CD4-positive, alpha-beta T cell treated with Interleukin-17A for 4 hours (primary cell): ENCODE data around the gene RAB31.

Experiments
- DNase-seq: peaks from one replicate; pipeline ENCODE4 v3.0.0-alpha.2; 2020; ENCODE audit warnings: mixed read lengths

The RAB31 gene

DNA sequence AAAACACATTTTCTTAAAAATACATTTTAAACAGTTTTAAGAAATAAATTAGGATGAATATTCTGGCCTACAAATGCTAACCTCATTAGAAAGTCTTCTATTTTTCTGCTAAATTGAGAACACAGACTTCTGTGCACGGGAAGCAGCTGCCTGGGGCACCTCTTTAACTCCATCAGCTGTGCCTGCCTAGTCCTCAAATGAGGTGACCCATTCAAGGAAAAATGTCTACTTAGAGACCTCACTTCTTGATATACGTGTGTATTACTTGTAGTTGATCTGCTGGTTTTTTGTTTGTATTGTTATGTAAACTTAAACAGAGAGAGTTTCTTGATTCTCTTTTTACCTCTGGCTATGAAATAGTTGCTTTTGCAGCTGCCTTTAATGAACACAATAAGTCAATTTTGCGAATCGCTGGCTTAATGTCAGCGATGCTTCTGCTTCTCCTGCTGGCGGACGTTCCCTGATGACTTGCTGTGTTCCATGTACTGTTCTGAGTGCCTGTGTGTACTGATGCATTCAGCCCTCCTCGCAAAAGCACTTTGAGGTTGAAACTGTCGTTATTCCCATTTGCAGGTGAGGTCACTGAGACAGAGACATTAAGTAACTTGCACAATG is 88.9 kb downstream of the RAB31 start:
- no peak for DNase-seq

DNA sequence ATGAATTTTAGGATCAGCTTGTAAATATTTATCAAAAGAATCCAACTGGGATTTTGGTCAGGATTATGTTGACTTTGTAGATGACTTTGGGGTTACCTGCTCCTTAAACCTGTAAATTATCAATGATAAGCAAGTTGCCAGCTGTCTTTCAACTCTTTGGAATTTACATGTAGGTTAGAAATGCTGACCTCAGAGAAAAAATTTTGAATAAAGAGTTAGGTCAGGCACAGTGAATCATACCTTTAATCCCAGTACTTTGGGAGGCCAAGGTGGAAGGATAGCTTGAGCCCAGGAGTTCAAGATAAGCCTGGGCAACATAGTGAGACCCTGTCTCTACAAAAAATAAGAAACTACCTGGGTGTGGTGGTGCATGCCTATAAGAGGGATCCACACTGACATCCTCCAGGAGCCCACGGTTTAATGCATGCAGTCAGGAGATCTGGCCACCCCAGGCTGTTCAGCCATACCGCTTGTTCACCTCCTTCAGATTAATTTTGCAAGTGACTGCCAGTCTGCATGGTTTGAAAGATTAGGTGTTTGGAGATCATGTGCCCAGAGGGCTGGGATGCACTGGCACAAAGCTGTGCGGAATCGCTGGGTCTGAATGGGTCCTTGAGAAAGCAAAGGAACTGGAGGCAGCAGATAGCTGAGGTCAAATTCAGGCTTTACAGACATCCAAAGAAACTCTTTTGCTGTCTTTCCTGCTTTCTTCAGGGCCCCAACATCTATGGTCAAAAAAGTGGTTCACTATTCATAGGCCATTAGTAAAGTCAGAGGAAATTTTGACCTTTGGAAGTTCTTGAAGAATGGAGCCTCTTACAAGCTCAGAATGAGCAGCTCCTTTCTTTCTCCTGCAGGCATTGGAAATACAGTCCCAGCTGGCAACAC is 94.3 kb downstream of the RAB31 start:
- no peak for DNase-seq

DNA sequence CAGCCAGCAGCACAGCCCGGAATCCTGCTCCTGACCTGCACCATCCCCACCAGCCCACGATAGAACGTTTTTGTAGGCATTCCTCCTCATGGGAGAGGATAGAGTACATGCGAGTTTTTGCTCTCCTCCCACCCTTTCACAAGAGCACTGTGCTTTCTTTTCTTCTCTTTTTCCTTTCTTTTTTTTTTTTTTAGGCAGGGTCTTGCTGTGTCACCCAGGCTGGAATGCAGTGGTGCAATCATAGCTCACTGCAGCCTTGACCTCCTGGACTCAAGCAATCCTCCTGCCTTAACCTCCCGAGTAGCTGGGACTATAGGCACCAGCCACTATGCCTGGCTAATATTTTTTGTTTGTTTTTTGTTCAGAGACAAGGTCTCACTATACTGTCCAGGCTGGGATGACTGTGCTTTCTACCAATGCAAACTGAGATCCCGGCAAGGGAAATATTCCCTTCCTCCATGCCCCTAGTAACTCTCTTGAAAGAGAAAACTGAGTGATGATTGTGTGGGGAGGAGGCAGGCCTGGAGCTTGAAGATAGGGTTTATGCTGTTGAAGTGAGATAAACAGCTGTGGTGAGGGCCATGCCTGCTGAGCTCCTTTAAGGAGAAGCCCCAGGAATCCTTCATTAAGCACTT is 95.1 kb downstream of the RAB31 start:
- DNase-seq = no peak

DNA sequence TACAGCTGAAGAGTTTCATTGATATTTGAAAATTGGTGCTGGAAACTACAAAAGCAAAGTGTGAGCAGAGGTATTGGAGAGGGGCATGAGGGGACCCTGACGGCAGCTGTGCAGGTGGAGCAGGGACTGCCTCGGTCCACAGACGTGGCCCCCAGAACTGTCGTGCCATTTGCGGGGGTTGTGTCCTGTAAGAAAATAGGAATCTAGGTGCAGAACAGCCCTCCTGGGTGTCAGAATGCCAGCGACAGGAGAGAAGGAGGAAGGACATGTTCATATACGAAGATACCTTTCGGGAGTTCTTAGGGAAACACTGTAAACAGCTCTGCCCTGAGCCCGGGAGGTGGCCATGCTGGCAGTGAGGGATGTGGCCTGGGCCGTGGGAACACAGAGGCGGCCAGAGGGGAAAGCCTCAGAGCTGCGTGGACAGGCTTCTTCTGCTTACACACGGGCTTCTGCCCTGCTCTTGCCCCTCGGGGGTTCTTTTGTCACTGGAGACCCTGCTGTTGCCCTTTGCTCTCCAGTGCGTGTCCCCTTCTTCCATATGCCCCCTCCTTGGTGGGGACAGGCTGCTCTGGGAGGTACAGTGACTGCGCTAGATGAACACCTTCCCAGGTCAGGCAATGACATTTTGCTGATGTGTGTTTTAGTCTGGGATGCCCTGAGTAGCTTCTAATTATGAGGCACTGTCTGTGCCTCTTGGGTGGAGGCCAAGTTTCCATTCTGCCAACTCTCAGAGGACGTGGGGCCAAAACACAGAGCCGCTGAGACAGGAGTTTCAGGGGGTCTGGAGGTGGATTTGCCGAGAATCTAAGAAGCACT is 95.8 kb downstream of the RAB31 start:
- no peak for DNase-seq

DNA sequence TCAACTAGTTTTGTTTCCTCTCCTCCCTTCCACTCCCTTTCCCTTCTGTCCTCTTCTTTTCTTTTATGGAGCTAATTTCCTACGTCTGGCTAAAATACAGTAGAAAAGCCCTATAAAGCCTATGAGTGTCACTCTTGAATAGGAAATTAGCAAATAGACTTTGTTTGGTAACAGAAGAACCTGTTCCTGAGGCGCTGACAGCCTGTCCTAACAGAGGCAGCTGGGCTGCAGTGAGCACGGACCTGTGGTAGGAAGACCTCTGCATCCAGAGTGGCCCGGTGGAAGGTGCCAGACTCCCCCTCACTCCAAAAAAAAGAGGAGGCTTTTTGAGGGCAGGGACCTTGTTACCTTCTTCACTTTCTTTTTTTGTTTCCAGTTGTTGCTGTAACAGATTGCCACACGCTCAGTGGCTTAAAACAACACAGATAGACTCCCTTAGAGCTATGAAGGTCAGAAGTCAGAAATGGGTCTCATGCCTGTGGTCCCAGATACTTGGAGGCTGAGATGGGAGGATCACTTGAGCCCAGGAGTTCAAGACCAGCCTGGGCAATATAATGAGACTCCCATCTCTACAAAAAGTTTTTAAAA is 96.5 kb downstream of the RAB31 start:
- no peak for DNase-seq

DNA sequence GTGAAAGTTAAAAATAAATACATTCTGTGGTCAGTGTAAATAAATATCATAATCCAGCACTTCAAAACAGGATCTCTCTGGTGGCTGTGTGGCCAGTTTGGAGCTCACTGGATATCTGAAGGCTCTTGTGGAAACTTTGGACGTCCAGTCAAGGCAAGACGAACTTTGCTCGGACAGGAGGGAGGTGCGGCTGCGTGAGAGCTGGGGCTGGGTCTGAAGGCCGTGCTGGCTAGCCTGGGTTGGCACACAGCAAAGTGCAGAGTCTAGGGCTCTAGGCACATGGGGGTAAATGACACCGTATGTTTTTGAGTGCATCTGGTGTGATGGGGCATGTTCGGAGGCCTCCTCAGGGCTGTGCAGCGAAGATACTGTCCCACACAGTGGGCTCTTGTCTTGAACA is 98.8 kb downstream of the RAB31 start:
- DNase-seq = no peak

DNA sequence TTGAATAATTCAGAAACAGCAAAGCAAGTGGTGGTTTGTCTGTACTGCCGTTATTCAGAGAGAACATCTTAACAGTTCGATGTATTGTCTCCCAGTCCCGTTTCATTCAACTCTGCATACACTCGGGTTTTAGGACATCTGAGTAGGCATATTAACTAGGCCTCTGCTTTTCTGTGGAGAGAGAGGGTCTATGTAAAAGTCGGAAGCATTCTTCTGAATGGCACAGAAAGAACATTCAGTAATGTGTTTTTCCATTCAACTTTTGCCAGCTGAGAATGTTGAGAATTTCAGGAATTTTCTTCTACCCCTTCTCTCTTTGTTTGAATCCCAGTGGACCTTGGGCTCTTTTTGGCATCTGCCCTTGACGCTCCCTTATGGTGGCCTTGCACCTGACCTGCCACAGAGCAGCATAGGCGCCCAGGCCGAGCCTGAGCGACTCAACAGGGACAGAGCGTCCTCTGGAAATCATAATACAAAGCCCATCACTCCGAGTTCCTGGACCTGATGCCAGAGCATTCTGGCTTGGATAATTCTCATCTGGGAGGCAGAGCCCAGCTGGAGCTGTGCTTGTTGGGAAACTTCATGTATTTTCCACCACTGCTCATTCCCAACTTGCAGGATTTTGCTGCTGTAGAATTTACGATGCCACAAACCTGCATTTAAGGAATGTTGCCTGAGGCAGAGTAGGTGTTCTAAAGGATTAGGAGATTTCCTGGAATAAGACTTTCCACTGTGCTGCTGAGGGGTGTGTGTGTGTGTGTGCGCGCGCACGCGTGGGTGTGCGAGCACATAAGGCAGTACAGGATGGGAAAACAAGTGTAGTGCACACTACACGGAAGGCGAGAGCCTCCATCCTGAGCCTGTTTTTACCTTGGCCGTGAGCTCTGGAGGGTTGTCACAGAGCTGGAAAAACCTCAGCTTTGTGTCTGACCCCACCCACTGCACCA is 100.5 kb downstream of the RAB31 start:
- no peak for DNase-seq

DNA sequence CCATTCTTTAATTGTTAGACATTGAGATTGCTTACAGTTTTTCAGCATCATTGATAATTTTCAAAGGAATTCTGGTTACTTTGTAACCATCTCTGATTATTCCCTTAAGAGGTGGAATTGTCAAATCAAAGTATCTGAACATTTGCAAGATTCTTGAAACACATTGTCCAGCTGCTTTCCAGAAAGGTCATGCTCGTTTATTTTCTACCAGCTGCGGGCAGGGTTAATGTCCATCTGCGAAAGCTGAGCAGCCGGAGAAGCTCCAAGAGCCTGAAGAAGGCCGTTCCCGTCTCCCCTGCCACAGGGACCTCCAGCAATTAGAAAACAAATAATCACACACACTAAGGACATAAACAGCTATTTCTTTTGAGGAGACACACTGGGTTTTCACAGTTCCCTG is 101.6 kb downstream of the RAB31 start:
- no peak for DNase-seq

DNA sequence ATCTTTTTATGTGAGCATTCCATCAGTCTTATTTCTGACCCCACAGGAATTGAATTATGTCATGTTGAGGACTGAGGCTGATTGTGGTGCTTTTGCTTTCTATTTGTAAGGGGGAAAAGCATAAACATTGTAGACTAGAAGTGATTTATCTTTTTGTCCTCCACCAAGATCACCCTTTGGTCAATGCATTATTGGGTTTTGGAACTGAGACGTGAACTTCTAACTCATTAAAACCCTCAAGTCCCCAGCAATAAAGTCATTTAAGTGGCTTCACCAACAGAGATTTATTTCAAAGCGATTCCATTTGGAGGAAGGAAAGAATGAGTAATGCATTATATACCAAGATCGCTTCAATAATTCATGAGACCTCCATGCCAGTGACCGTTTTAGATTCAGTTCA is 102.2 kb downstream of the RAB31 start:
- DNase-seq = no peak

DNA sequence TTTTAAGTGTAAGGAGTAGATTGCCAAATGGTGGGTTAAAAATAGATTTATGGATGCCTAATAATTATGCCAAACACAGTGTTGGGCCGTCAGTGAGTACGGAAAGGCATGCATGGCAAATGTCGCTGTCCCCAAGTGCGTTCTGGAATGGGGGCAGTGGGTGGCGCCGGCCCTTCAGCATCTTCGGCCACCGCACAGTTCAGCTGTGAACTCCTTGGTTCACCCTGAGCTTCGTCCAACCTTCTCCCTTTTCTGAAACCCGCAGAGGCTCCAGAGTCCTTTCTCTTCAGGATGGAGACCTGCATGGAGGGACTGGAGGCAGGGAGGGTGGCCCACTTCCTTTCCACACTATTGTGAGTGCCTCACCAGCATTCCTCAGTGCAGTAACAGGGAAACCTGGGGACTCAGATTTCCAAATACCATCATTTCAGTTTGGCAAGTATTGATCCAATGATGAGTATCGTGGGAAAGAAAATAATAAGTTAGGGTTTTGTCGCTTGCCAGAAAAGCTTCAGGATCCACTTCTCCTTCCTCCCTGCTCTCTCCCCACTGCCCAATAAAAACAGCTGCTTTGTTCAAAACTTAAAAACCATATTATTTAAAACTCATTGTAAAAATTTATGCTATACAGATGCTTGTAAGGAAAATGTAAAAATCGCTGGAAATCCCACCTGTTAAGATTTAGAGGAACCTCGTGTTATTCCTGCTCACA is 103.0 kb downstream of the RAB31 start:
- no peak for DNase-seq

DNA sequence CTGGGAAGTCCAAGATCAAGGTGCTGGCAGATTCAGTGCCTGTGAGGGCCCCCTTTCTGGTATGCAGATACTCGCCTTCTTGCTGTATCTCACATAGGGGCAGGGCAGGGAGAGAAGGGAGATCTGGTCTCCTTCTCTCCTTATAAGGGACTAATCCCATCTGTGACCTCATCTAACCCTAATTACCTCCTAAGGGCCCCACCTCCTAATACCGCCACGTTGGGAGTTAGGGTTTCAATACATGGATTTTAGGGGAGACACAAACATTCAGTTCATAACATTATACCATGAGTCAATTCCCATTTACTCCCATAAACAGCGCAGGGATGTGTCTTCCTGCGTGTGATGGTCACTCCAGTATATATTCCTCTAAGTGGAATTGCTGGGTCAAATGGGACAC is 103.9 kb downstream of the RAB31 start:
- no peak for DNase-seq

DNA sequence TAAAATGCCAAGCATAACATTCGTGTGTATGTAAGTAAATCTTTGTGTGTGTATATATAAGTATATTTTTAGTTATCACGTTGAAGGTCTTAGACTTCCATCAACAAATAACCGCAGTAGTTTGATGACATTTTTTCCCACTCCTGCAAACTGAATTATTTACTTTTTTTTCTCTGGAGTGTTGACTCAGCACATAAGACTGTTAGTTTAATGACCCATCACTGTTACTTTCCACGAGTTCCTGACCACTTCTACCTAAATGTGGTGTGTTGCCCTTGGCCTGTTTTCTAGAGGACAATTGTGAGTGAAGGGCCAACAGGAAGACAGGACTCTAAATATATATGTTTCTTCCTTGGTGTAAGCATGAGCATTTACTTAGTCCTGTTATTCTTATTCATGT is 106.3 kb downstream of the RAB31 start:
- DNase-seq = no peak

DNA sequence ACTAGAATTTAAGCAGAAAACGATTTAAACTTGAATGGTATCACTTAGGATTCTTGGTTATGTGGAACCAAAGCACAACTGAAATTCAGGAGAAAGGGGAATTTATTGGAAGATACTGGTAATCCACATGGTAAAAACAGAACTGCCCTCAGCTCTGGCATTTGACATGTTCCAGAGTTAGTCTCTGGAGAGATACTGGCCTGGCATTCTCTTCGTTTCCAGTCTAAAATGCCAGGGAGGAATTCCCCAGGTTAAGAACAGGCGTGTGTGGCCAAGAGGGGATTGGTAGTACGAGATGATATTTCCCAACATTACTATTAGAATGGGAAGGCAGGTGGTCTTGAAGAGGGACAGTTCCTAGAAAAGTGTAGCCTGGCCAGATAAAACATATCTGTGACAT is 109.2 kb downstream of the RAB31 start:
- no peak for DNase-seq

DNA sequence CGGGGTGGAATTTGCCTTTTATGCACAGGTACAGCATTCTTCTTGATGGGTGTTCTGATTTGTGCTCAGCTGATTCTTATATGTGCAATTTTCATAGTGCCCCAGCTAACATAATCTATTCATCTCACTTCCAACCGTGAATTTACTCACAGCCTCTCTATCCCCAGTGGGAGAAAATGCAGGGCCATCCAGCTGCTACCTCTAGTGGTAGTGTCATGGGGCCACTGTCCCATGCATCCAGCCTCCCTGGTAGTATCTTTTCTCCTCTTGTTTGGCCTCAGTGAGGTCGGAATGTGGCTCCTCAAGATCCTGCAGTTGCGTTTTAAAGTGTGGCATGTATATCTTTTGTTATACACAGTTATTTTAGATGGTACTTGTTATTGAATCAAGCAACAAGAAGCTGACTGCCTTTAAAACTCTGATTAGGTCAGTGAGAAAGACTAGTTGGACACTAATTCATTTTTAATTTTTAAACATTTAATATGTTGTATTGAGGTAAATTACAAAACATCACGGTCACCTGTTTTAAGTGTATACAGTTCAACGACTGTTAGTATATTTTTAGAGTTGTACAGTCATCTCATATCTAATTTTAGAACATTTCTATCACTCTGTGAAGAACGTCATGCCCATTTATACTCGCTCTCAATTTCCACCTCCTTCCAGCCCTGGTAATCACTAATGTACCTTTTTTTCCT is 109.8 kb downstream of the RAB31 start:
- no peak for DNase-seq

DNA sequence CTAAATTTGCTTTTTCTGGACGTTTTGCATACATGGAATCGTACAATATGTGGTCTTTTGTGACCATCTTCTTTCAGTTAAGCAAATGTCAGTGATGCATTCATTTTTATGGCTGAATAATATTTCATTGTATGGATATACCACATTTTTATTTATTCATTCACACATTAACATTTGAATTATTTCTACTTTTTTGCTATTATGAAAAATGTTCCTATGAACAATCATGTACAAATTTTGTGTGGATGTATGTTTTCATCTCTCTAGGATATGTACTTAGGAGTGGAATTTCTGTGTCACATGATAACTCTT is 110.3 kb downstream of the RAB31 start:
- no peak for DNase-seq

DNA sequence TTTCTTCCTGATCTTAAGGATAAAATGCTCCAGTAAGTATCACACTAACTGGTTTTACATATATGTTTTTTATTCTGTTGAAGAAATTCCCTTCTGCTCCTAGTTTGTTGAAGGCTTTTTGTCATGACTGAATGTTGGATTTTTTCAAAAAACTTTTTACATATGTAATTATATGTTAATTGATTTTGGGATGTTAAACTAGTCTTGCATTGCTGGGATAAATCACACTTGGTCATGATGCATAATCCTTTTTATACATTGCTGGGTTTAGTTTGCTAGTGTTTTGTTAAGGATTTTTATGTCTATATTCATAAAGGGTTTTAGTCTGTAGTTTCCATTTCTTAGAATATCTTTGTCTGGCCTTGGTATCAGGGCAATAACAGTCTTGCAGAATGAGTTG is 112.0 kb downstream of the RAB31 start:
- no peak for DNase-seq

DNA sequence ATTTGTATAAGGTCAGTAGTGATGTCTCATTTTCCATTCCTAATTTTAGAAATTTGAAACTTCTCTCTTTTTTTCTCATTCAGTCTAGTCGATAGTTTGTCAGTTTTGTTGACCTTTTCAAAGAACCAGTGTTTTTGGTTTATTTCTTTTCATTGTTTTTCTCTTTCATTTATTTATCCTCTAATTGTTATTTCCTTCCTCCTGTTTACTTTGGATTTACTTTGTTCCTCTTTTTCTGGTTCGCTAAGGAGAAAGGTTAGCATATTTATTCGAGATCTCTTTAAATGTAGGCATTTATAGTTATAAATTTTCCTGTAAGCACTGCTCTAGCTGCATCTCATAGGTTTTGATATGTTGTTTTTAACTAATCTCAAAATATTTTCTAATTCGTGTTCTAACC is 112.6 kb downstream of the RAB31 start:
- no peak for DNase-seq

DNA sequence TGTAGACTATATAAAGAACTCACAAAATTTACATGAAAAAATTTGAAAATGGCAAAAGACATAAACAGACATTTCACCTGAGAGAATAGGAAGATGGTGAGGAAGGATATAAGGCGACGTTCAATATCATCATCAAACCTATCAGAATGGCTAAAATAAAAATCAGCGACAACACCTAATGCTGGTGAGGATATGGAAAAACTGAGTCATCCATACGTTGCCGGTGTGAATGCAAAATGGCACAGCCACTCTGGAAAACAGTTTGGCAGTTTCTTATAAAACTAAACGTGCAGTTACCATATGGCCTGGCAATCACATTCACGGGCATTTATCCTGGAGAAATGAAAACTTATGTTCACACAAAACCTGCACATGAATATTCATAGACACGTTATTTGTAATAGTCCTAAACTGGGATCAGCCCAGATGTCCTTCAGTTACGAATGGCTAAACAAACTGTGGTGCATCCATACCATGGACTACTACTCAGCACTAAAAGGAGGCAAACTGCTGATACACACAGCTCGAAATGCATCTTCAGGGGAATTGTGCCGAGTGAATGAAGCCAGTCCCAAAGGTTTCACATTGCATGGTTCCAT is 114.6 kb downstream of the RAB31 start:
- no peak for DNase-seq

DNA sequence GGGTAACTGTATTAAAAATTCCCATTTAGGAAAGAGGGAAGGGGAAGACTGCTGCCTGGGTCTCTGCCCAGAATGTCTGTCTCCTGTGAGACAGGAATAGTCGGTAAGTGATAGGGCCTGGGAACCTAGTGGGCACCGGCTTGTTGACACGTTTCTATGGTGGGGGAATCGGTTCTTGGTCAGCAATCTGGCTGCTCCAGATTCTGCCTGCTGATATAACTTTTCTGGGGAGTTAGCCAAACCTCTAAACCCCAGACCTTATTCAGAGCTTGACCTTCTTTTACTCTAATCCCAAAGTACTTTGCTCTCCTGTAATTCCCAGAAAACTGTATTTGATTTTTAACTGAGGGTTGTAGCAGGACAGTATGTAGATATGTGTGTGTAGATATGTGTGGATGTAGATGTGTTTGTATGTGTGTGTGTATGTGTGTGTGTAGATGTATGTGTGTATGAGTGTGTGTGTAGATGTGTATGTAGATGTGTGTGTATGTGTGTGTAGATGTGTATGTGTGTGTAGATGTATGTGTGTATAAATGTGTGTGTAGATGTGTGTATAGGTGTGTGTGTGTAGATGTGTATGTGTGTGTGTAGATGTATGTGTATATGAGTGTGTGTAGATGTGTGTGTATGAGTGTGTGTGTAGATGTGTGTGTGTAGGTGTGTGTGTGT is 115.8 kb downstream of the RAB31 start:
- DNase-seq = no peak

DNA sequence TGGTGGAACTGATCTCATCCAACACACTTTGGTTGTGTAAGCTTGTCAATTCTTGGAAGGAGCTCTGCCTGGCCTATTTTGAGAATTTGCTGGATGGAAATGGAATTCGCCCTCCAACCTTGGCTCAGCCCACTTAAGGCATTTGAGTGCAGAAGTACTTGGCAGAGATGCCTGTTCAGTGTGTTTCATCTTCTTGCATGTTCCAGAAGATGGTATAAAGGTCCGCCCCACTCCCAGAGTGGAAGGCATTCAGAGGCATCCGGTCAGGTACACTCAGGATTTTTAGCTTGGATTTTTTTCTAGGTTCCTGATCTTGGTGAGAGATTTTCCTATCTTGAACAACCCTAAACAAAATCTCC is 116.4 kb downstream of the RAB31 start:
- no peak for DNase-seq
